HEK293 (cell line): Measurements from ENCODE around the gene PUDP.
"Not testable (repeated sequence)": the region's sequence is repeated elsewhere in the genome, so short reads cannot be mapped to it uniquely, and the experiment has no call there.

Experiments
- CTCF ChIA-PET: fragments of 350-600 bp; formaldehyde crosslinking; extraction: SDS; loops from one replicate; lab custom pipeline; 2021; ENCODE audit warnings: antibody characterized with exemption; lab: Yijun Ruan, JAX
- POLR2A ChIA-PET: fragments of 300-600 bp; formaldehyde crosslinking; extraction: SDS; loops from one replicate; lab custom pipeline; 2020; ENCODE audit warnings: antibody characterized with exemption, inconsistent platforms; lab: Yijun Ruan, JAX
- H3K27ac ChIP-seq: fragments of 200-500 bp; sonication (Bioruptor generic); 2 replicates; pipeline ENCODE4 v1.5.1; 2014; ENCODE audit warnings: low read depth, low read length, control low read depth, inconsistent platforms; ENCODE audit errors: extremely low read depth
- H3K36me3 ChIP-seq, 2 experiments: fragments of 200-500 bp in 1 of 2; sonication (Bioruptor generic) in 1 of 2; 1 replicate in 1 of 2; 2 replicates in 1 of 2; pipeline ENCODE4 v1.5.1; 2014 to 2017; ENCODE audit warnings: inconsistent platforms in 2 of 2, low read length in 2 of 2; ENCODE audit not compliant: control insufficient read depth in 2 of 2, insufficient read depth in 1 of 2
- H3K4me1 ChIP-seq: fragments of 200-500 bp; sonication (Bioruptor generic); 2 replicates; pipeline ENCODE4 v1.5.1; 2014; ENCODE audit warnings: mild to moderate bottlenecking, low read length, inconsistent platforms; ENCODE audit not compliant: control insufficient read depth, insufficient read depth
- H3K4me3 ChIP-seq: 2 replicates; pipeline ENCODE4 v1.5.1; 2011; ENCODE audit warnings: low read depth, mild to moderate bottlenecking, control low read depth, low read length, moderate library complexity
- H3K9me3 ChIP-seq: fragments of 200-500 bp; sonication (Bioruptor generic); 2 replicates; pipeline ENCODE4 v1.5.1; 2014; ENCODE audit warnings: low read depth, low read length, inconsistent platforms; ENCODE audit not compliant: control insufficient read depth, insufficient read depth
- GFI1B ChIP-seq: fragments of 450-650 bp; formaldehyde crosslinking; IDR thresholded peaks from 2 replicates; pipeline ENCODE4 v1.5.1; 2016; ENCODE audit warnings: missing biosample characterization, missing genetic modification characterization
- HOXA7 ChIP-seq: sonication (generic); formaldehyde crosslinking; IDR thresholded peaks from 2 replicates; pipeline ENCODE4 v1.8.1; 2022; ENCODE audit warnings: missing genetic modification reagents, borderline replicate concordance
- KLF17 ChIP-seq: fragments of 450-650 bp; formaldehyde crosslinking; IDR thresholded peaks from 2 replicates; pipeline ENCODE4 v1.5.1; 2016; ENCODE audit warnings: missing biosample characterization, missing genetic modification characterization
- RBAK ChIP-seq: fragments of 450-650 bp; formaldehyde crosslinking; IDR thresholded peaks from 2 replicates; pipeline ENCODE4 v1.5.1; 2016; ENCODE audit warnings: missing biosample characterization, missing genetic modification characterization
- SALL2 ChIP-seq: fragments of 450-650 bp; formaldehyde crosslinking; IDR thresholded peaks from 2 replicates; pipeline ENCODE4 v1.5.0; 2017; ENCODE audit warnings: missing biosample characterization, mild to moderate bottlenecking, missing genetic modification characterization, borderline replicate concordance
- SP2 ChIP-seq: fragments of 450-650 bp; formaldehyde crosslinking; IDR thresholded peaks from 2 replicates; pipeline ENCODE4 v1.5.1; 2016; ENCODE audit warnings: missing biosample characterization, missing genetic modification characterization
- ZBTB6 ChIP-seq: fragments of 450-650 bp; formaldehyde crosslinking; IDR thresholded peaks from 2 replicates; pipeline ENCODE4 v1.5.1; 2017; ENCODE audit warnings: missing biosample characterization, missing genetic modification characterization
- ZFP3 ChIP-seq: fragments of 450-650 bp; formaldehyde crosslinking; IDR thresholded peaks from 2 replicates; pipeline ENCODE4 v1.5.1; 2016; ENCODE audit warnings: low read depth, missing biosample characterization, missing genetic modification characterization
- ZNF146 ChIP-seq: fragments of 450-650 bp; formaldehyde crosslinking; IDR thresholded peaks from 2 replicates; pipeline ENCODE4 v1.5.1; 2016; ENCODE audit warnings: missing biosample characterization, missing genetic modification characterization
- ZNF501 ChIP-seq: fragments of 450-650 bp; formaldehyde crosslinking; IDR thresholded peaks from 2 replicates; pipeline ENCODE4 v1.5.1; 2016; ENCODE audit warnings: missing biosample characterization, missing genetic modification characterization
- ZNF561 ChIP-seq: fragments of 450-650 bp; IDR thresholded peaks from 2 replicates; pipeline ENCODE4 v1.5.1; 2018; ENCODE audit warnings: missing biosample characterization, missing genetic modification characterization, borderline replicate concordance
- ZNF571 ChIP-seq: fragments of 450-650 bp; formaldehyde crosslinking; IDR thresholded peaks from 2 replicates; pipeline ENCODE4 v1.5.0; 2017; ENCODE audit warnings: missing biosample characterization, missing genetic modification characterization
- ZNF610 ChIP-seq: fragments of 450-650 bp; formaldehyde crosslinking; IDR thresholded peaks from 2 replicates; pipeline ENCODE4 v1.5.1; 2016; ENCODE audit warnings: missing biosample characterization, missing genetic modification characterization, borderline replicate concordance
- ZNF670 ChIP-seq: fragments of 450-650 bp; formaldehyde crosslinking; IDR thresholded peaks from 2 replicates; pipeline ENCODE4 v1.5.1; 2016; ENCODE audit warnings: missing biosample characterization, missing genetic modification characterization, low read depth
- ZNF701 ChIP-seq: fragments of 450-650 bp; formaldehyde crosslinking; IDR thresholded peaks from 2 replicates; pipeline ENCODE4 v1.5.1; 2016; ENCODE audit warnings: missing biosample characterization, missing genetic modification characterization
- ZNF777 ChIP-seq: fragments of 450-650 bp; formaldehyde crosslinking; IDR thresholded peaks from 2 replicates; pipeline ENCODE4 v1.5.1; 2017; ENCODE audit warnings: missing biosample characterization, missing genetic modification characterization, borderline replicate concordance
- ZNF785 ChIP-seq: fragments of 450-650 bp; formaldehyde crosslinking; IDR thresholded peaks from 2 replicates; pipeline ENCODE4 v1.5.1; 2016; ENCODE audit warnings: missing biosample characterization, missing genetic modification characterization
- ZNF837 ChIP-seq: fragments of 450-650 bp; formaldehyde crosslinking; IDR thresholded peaks from 2 replicates; pipeline ENCODE4 v1.5.1; 2016; ENCODE audit warnings: missing biosample characterization, missing genetic modification characterization

Gene PUDP

GRCh38 chrX:7027071-7027470 lies 120.9 kb downstream of the PUDP start:
- no peaks in the 10 kb centered on the region for H3K9me3 ChIP-seq
- no peaks in the 10 kb centered on the region for H3K4me1 ChIP-seq
- H3K27ac ChIP-seq = no peak overlapping the region
- H3K4me3 ChIP-seq = no peak overlapping the region
- TF ChIP-seq ZNF610 = no peak
- no peak for TF ChIP-seq ZNF571 (tag by site-specific recombination)
- no peak for TF ChIP-seq ZNF561 (tag by site-specific recombination)
- no peaks in the 10 kb centered on the region for H3K36me3 ChIP-seq
- ChIA-PET POLR2A (no interaction called here), CTCF (no interaction called here)

- CTCF ChIA-PET, H3K27ac ChIP-seq, H3K4me3 ChIP-seq, H3K36me3 ChIP-seq, POLR2A ChIA-PET, H3K9me3 ChIP-seq, H3K4me1 ChIP-seq: not testable (repeated sequence)
These were observed 121.6 kb downstream of the PUDP start for GRCh38 chrX:7026365-7026764.

GRCh38 chrX:7025471-7025870 lies 122.5 kb downstream of the PUDP start:
- Histone ChIP-seq H3K4me1 (no peaks in the 10 kb centered on the region), H3K9me3 (no peaks in the 10 kb centered on the region), H3K36me3 (no peaks in the 10 kb centered on the region), H3K27ac (no peak overlapping the region), H3K4me3 (no peak overlapping the region)
- TF ChIP-seq ZNF501 (tag by site-specific recombination) = no peak
- TF ChIP-seq SALL2 (tag by site-specific recombination) = no peak
- POLR2A ChIA-PET = no interaction called here
- CTCF ChIA-PET = no interaction called here

GRCh38 chrX:7024850-7025249 lies 123.1 kb downstream of the PUDP start:
- Histone ChIP-seq H3K9me3 (no peaks in the 10 kb centered on the region), H3K4me3 (no peak overlapping the region), H3K27ac (no peak overlapping the region), H3K4me1 (no peaks in the 10 kb centered on the region), H3K36me3 (no peaks in the 10 kb centered on the region)
- CTCF ChIA-PET = no interaction called here
- TF ChIP-seq SP2 (tag by site-specific recombination) (no peak), ZFP3 (no peak), ZNF701 (tag by site-specific recombination) (no peak), GFI1B (tag by site-specific recombination) (no peak), ZNF837 (no peak), HOXA7 (no peak), ZNF670 (no peak), RBAK (tag by site-specific recombination) (no peak), ZNF777 (tag by site-specific recombination) (no peak), KLF17 (tag by site-specific recombination) (no peak), ZBTB6 (tag by site-specific recombination) (no peak), ZNF146 (tag by site-specific recombination) (no peak), ZNF785 (tag by site-specific recombination) (no peak)
- POLR2A ChIA-PET = no interaction called here

- H3K9me3 ChIP-seq, POLR2A ChIA-PET, H3K4me1 ChIP-seq, CTCF ChIA-PET, H3K4me3 ChIP-seq, H3K27ac ChIP-seq, H3K36me3 ChIP-seq: not testable (repeated sequence)
These were observed 125.0 kb downstream of the PUDP start for GRCh38 chrX:7022996-7023395.
